CD4-positive, alpha-beta T cell treated with Interleukin-6 at 100 ng/mL for 8 hours (primary cell): ENCODE results near the gene SPATA32.

Experiments
- DNase-seq: peaks from one replicate; pipeline ENCODE4 v3.0.0-alpha.2; 2020; ENCODE audit warnings: mixed read lengths, low spot score

The SPATA32 gene

DNA sequence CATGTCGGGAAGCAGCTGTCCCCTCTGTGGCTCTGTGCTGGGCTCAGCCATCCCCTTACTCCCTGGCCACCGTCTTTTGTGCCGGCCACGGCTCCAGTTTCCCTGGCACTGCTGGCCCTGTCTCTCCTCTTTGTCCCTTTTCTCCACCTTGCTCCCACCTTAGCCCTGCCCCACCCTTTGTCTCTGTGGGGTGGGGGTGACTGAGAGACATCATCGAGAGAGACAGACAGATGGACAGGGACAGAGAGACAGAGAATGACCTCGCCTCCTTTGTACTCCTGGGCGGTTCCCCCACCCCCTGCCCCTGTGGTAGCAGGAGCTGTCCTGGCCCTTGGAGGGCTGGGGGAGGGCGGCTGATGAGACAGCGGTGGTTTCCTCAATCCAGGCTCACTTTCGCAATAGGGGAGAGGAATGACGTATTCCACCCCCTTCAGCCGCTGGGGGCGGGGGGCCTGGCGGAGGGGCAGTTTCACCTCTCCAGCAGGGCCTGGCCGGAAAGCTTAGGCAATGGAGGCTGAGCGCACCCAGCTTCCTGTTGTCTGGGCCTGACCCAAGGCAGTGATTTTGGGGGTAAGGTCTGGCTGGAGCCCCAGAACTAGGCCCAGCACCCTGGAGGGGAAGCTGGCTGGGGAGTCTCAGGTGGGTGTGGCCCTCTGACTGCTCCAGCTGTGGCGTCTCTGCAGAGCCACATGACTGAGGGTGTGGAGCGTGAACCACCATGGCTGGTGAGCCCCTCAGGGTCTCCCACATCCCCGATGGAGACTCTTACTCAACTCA is 32.9 kb downstream of the SPATA32 start:
- peak; percentile 74 for DNase-seq

DNA sequence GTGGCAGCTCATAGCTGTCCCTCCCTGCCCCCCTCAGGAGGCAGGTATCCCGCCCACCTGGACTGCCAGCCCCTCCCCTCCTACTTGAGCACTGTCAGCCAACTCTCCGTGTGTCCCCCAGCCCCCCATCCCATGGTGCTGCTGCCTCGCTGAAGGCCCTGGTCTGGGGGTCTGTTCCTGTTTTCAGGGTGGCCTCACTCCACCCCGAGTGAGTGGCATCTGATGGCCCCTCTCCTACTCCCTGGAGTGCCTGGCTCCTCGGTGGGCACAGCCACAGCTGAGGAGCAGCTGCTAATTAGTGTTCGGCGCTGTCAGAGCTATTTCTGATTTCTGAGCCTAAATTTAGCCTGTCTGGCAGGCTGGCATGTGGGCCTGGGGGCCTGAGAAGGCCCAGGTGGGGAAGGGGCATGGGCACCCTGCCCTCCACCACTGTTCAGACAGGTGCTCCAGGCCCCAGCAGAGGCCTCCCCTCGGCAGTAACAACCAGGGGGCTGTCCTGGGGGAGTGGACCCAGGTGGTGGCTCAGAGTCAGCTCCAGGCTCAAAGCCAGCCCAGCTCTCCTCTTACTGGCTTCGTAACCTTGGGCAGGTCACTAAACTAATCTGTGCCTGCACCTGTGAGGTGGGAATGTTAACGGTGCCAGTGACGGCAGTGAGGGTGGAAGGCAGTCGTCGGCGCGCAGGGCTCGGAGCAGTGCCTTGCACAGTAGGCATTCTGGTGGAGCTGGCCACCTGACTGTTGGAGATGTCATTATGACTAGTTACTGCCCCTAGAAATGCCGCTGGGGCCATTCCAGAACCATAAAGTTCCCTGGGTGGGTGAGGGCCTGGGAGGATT is 33.8 kb downstream of the SPATA32 start:
- no peak for DNase-seq

- no peak for DNase-seq
These were observed 34.6 kb downstream of the SPATA32 start for GRCh38 chr17:45227101-45227925.

- DNase-seq, result no peak
These were observed 35.3 kb downstream of the SPATA32 start for GRCh38 chr17:45226576-45226975.

GRCh38 chr17:45225964-45226530 is 35.8 kb downstream of the SPATA32 start:
- peak; percentile 99 for DNase-seq

DNA sequence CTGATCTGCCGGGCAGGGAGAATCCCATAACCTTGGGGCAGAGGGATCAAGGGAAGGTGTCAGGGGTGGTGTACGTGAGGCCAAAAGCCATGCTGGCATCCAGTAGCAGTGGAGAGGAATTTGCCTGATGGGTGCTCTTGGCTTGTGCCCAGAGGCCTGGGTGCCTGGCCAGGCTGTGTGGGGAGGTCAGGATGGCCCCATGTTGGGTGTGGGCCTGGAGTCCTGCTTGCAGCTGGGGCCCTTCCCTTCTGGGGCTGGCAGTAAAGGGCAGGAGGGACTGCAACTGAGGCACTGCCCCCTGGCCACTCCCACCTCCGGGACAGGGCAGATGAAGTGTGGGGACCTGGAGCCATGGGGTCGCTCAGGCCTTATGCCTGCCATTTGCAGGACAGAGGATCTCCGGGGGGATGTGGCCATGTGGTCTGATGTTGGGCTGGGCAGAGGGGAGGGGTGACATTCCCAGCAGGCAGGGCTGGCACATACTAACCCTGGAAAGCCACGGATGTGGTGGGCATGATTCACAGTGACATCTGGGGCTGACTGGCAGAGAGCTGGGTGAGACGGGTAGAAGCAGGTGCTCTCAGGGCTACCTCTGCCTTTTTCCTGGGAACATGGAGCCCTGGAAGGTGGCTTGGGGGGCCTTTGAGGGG is 36.7 kb downstream of the SPATA32 start:
- peak; percentile 57 for DNase-seq

DNA sequence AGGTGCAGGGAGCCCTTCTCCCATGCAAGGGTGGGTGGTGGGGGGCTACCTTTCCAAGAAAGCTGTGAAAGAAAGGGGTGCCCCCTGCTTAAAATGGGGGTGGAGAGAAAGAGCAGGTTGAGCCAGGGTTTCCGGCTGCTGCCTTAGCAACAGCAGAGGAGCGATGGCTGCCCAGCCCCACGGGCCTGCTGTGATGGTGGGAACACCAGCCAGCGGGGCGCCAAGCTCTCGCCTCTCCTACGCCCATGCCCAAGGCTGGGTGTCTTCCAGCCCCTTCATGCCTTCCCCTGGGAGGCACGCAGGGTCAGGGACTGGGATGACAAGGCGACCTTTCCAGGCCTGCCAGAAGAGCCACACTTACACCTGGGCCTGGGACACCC is 37.2 kb downstream of the SPATA32 start:
- DNase-seq, result peak; percentile 40

- peak; percentile 62 for DNase-seq
These were observed 38.1 kb downstream of the SPATA32 start for GRCh38 chr17:45223539-45224528.

GRCh38 chr17:45222996-45223538 is 38.8 kb downstream of the SPATA32 start:
- DNase-seq, result no peak

DNA sequence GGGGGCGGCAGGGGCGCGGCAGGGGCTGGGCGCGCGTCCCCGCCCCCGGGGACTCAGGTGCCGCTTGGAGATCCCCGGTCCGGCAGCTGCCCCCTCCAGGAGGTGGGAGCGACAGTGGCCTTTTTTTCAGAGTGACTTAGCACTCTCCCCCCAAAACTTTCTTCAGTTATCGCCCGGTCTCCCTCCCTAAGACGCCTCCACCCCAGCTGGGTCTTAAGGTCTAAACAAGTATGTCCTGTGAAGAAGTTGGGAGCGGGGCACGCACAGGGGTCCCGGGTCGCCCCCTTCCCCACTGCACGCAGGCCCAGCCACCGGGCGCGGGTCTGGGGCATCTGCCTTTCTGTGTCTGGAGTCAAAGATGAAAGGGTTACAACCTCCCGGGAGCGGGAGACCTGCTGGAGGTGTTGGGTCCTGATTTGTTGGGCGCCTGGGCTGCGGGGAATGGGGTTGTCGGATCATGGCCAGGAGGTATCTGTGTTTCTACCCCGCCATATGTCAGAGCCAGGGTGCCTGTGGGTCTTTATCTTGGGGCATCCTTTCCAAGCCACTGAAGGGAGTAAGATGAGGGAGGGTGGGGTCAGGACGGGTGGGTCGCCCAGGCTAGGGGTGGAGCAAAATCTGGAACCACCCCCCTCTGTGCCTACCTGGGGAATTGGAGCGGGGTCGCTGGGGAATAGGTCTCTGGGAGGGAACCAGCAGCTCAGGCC is 39.5 kb downstream of the SPATA32 start:
- peak; percentile 76 for DNase-seq

DNA sequence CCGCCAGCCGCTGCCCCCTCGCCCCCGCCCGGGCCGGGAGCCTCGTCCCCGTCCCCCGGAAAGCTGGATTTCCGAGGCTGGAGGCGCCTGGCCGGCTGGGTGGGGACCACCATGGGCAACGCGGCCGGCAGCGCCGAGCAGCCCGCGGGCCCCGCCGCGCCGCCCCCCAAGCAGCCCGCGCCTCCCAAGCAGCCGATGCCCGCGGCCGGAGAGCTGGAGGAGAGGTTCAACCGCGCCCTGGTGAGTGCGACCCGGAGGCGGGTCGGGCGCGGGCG is 39.9 kb downstream of the SPATA32 start:
- no peak for DNase-seq

DNA sequence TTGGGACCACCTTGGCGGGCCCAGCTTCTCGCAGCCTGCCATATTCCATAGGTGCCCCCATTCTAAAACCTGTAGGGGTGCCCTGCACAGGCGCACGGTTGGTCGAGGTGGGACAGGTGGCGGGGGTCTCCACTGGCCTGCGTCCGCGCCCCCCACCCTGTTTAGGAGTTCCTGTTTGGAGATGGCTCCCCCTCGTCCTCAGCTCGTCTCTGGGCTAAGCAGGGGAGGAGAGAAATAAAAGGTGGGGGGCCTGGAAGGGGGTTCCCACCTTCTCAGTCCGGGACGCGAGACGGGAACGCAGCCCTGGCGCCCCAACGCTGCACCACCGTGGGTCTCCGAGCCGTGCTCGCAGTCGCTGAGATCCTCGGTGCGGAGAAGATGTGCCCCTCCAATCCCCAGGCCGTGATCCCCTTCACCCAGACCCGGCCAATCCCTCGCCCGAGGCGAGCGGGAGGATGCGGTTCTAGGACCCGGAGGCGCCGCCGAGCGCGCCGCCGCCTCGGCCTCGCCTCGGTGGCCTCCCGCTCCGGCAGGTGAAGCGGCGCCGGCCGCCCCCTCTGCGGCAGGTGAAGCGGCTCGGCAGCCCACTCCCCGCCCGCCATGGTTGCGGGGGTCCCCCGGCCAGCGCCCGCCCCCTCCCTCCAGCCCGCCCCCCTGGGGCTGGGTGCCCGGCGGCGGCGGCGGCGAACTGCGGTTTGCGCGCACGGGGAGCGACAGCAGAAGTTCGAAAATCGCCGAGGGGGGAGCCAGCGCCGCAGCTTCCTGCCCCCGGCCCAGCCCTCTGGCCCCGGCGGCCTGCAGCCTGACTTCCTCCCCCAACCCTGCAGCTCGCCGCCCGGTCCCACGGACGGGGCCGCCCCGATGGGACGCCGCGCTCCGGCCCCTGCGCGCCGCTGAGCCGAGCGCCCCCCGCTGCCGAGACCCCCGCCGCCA is 40.5 kb downstream of the SPATA32 start, which contains the start of gene FMNL1:
FMNL1 (plus strand) TSS at position 805 of the 933 bp plus-strand sequence. CDS start 240 bp downstream, outside the sequence.
- peak; percentile 62 for DNase-seq

- DNase-seq, result no peak
These were observed 41.8 kb downstream of the SPATA32 start for GRCh38 chr17:45220079-45220478.

DNA sequence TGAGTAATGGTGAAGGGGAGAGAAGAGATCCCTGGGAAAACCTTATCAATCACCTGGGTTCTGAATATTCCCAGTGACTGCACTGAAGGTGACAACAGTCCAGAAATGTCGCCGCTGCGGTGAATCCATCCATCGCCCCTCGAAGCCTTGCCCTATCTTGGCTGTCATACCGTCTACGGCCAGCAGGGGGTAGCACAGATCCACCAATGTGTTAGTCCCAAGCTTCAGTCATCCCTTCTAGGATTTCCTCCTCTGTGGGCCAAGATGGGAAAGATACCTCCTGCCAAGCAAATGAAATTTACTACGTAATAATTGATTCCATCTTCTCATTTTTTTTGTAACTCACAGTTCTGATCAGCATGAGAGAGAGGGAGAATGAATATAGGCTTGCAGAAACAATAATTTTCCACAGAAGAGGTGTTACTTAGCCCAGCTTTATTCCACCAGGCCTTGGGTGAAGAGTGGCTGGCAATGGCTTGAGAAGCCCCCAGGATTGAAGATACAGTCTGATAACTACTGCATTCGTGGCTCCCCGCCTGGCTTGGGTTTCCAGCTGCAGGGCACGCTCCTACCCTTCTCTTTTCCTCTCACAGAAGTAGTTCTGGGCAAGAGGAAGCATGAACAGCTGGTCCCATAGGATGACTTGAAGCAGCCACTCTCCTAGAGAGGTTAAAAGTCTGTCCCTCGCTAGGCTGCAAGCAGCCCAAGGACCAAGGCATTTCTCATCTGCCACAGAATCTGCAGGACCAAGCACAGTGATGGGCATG is 42.8 kb downstream of the SPATA32 start:
- peak; percentile 82 for DNase-seq
